HepG2 (cell line): Measurements from ENCODE around the gene SLC35G2. TPM values are rescaled to one million over a fixed set of nuclear protein-coding genes. Genes with fewer than 3 reads are reported as not detected.

ENCODE experiments used
- ATAC-seq: fragments of 200-7000 bp; cut with Tn5 transposase; 3 replicates; pipeline ENCODE4 v1.9.1; 2020; ENCODE audit warnings: mild to moderate bottlenecking, moderate library complexity
- BruUV-seq: library from RNA; stranded (reverse); fragments of 400-500 nt; replicated peaks from 2 replicates; lab custom pipeline; 2021; lab: Mats Ljungman, UMichigan
- CTCF ChIA-PET: fragments of 300-600 bp; formaldehyde crosslinking; extraction: SDS; loops from one replicate; lab custom pipeline; 2021; ENCODE audit warnings: low total read pairs, inconsistent platforms, low intra/inter-chr PET ratio; lab: Yijun Ruan, JAX
- POLR2A ChIA-PET: fragments of 350-600 bp; sonication (Branson Sonifier 250); formaldehyde crosslinking; loops from one replicate; lab custom pipeline; 2020; ENCODE audit warnings: antibody characterized with exemption, inconsistent platforms; lab: Yijun Ruan, JAX
- DNase-seq: peaks from one replicate; pipeline ENCODE4 v3.0.0-alpha.2; 2015; ENCODE audit warnings: low spot score
- FAIRE-seq: peaks from 3 replicates; lab custom pipeline; 2011; peaks lifted over from hg19 to GRCh38; lab: Jason Lieb, UNC
- H2AFZ ChIP-seq: one replicate; pipeline ENCODE4 v1.6.1; 2011; ENCODE audit warnings: low read length, inconsistent platforms
- H3K27ac ChIP-seq: fragments of 300-600 bp; 3 replicates; pipeline ENCODE4 v1.8.0; 2011; ENCODE audit warnings: mixed run types, mild to moderate bottlenecking, mixed read lengths, low read length, inconsistent platforms; ENCODE audit not compliant: insufficient read depth; ENCODE audit errors: extremely low read length
- H3K27me3 ChIP-seq, 2 experiments: fragments of 200-600 bp in 1 of 2; 2 replicates in 1 of 2; 3 replicates in 1 of 2; pipeline versions ENCODE4 v1.6.0 to v1.8.0; 2011; ENCODE audit warnings: low read length in 2 of 2, mild to moderate bottlenecking in 2 of 2, moderate library complexity in 2 of 2, inconsistent platforms in 1 of 2; ENCODE audit not compliant: insufficient read depth in 2 of 2, control insufficient read depth in 1 of 2
- H3K36me3 ChIP-seq, 2 experiments: fragments of 200-600 bp in 1 of 2; replicated peaks in 1 of 2; 2 replicates in 1 of 2; 3 replicates in 1 of 2; pipeline versions ENCODE4 v1.5.1 to v1.8.0; 2011; ENCODE audit warnings: low read length in 2 of 2, inconsistent platforms in 1 of 2; ENCODE audit not compliant: insufficient read depth in 2 of 2, control insufficient read depth in 1 of 2
- H3K4me1 ChIP-seq: 2 replicates; pipeline ENCODE4 v1.5.1; 2012; ENCODE audit warnings: low read length, inconsistent platforms; ENCODE audit not compliant: insufficient read depth
- H3K4me2 ChIP-seq: 2 replicates; pipeline ENCODE4 v1.6.0; 2011; ENCODE audit warnings: low read depth, low read length, inconsistent platforms
- H3K4me3 ChIP-seq, 3 experiments: fragments of 200-600 bp in 1 of 3; sonication (generic), shearing (Covaris generic) in 1 of 3; replicated peaks in 1 of 3; 2 replicates each; pipeline ENCODE4 v1.5.1; 2011 to 2016; ENCODE audit warnings: low read length in 3 of 3, inconsistent platforms in 2 of 3, low read depth in 2 of 3, mild to moderate bottlenecking in 2 of 3, control low read depth in 1 of 3, mixed read lengths in 1 of 3; ENCODE audit not compliant: insufficient read depth in 1 of 3
- H3K79me2 ChIP-seq: one replicate; pipeline ENCODE4 v1.6.1; 2011; ENCODE audit warnings: low read length, inconsistent platforms; ENCODE audit not compliant: insufficient read depth
- H3K9ac ChIP-seq: 2 replicates; pipeline ENCODE4 v1.6.0; 2011; ENCODE audit warnings: mild to moderate bottlenecking, low read depth, low read length, inconsistent platforms; ENCODE audit not compliant: insufficient read depth
- H3K9me3 ChIP-seq: 2 replicates; pipeline ENCODE4 v1.5.1; 2012; ENCODE audit warnings: mild to moderate bottlenecking, low read length
- H4K20me1 ChIP-seq: 2 replicates; pipeline ENCODE4 v1.6.0; 2011; ENCODE audit warnings: inconsistent platforms, mild to moderate bottlenecking, low read length, moderate library complexity; ENCODE audit not compliant: insufficient read depth
- ATF5 ChIP-seq: sonication (generic); formaldehyde crosslinking; IDR thresholded peaks from 2 replicates; pipeline ENCODE4 v1.4.0; 2020; ENCODE audit warnings: mild to moderate bottlenecking, low read depth, missing genetic modification reagents
- BHLHE40 ChIP-seq: IDR thresholded peaks from 2 replicates; pipeline ENCODE4 v1.6.1; 2011; ENCODE audit warnings: low read length, improper control_type of control experiment
- KIAA2018 ChIP-seq: sonication (generic); formaldehyde crosslinking; IDR thresholded peaks from 2 replicates; pipeline ENCODE4 v1.5.0; 2020; ENCODE audit warnings: mild to moderate bottlenecking, missing genetic modification reagents, borderline replicate concordance
- MAX ChIP-seq: IDR thresholded peaks from 2 replicates; pipeline ENCODE4 v1.6.1; 2012; ENCODE audit warnings: inconsistent platforms
- MNT ChIP-seq: fragments of 450-650 bp; IDR thresholded peaks from 2 replicates; pipeline ENCODE4 v1.6.1; 2016
- PTBP1 ChIP-seq: fragments of 200-400 bp; formaldehyde crosslinking; IDR thresholded peaks from 2 replicates; pipeline ENCODE4 v1.6.1; 2018; ENCODE audit warnings: low read length, low read depth; ENCODE audit not compliant: poor library complexity, severe bottlenecking
- SCMH1 ChIP-seq: sonication (generic); formaldehyde crosslinking; IDR thresholded peaks from 2 replicates; pipeline ENCODE4 v1.9.0; 2021; ENCODE audit warnings: missing genetic modification reagents, mild to moderate bottlenecking, borderline replicate concordance
- TCF7L2 ChIP-seq: IDR thresholded peaks from 2 replicates; pipeline ENCODE4 v1.6.1; 2011; ENCODE audit warnings: mild to moderate bottlenecking, low read depth, low read length, moderate library complexity
- TFDP1 ChIP-seq: IDR thresholded peaks from 2 replicates; pipeline ENCODE4 v1.6.1; 2016; ENCODE audit warnings: missing compliant biosample characterization, missing genetic modification reagents, borderline replicate concordance
- ZNF503 ChIP-seq: sonication (generic); formaldehyde crosslinking; IDR thresholded peaks from 2 replicates; pipeline ENCODE4 v1.4.0; 2020; ENCODE audit warnings: missing genetic modification reagents
- WGBS: methylation state at CpG from one replicate; pipeline ENCODE4 v1.1.6; 2017; ENCODE audit warnings: low lambda C conversion rate; 5-methylcytosine and 5-hydroxymethylcytosine counted together
- in situ Hi-C: cut with HindIII; loops from 2 replicates; pipeline ENCODE4 v1.10.0; 2017; ENCODE audit warnings: low pct_unique_long_range_greater_than_20kb; ENCODE audit not compliant: extremely low pct_ligation_motif_present
- intact Hi-C: fragments of 100-400 bp; cut with micrococcal nuclease; formaldehyde crosslinking; loops from one replicate; pipeline ENCODE4 v1.10.0; 2022; ENCODE audit not compliant: unreplicated experiment
- polyA plus RNA-seq, 8 experiments: library from polyadenylated mRNA; depleted of rRNA in 3 of 8; stranded (reverse) in 7 of 8; unstranded in 1 of 8; fragments of >200 nt; fragmentation: Illumina TruSeq in 4 of 8; extraction: Trizol in 4 of 8; gene quantifications; 2 replicates each; pipeline versions ENCODE4 v1.2.1 to v1.2.3, GENCODE V29; 2011 to 2016; ENCODE audit warnings: low read depth in 4 of 8, missing spikeins in 1 of 8, mixed read lengths in 1 of 8; ENCODE audit not compliant: insufficient read depth in 1 of 8
- total RNA-seq, 5 experiments: library from RNA; depleted of rRNA; stranded (reverse); fragments of >200 nt; fragmentation: Illumina TruSeq; extraction: Trizol; gene quantifications; 2 replicates each; pipeline ENCODE4 v1.2.3, GENCODE V29; 2016; ENCODE audit warnings: low read depth in 1 of 5

SLC35G2 gene
- total and polyA plus RNA-seq, 2 of the 13 experiments (the other 11 are each of a cell fraction or from before 2014, with no cell fraction given), result 7.6 to 10.3 TPM

- WGBS, result 20% methylated on average over 1 of the region's 2 CpGs
- FAIRE-seq, result no peak
- in situ Hi-C loops, result no loop called here
- Histone ChIP-seq H3K79me2 (no peaks in the 10 kb centered on the region), H3K4me1 (peaks cover 17% of the 10 kb centered on the region), H2AFZ (no peak overlapping the region), H3K4me3 (no peak overlapping the region), H3K4me2 (no peak overlapping the region), H4K20me1 (no peaks in the 10 kb centered on the region), H3K9ac (no peak overlapping the region), H3K27me3 (no peaks in the 10 kb centered on the region), H3K36me3 (no peaks in the 10 kb centered on the region), H3K9me3 (no peaks in the 10 kb centered on the region), H3K27ac (no peak overlapping the region)
- BruUV-seq, result no TSS peak
- ATAC-seq, result peak; percentile 82
- CTCF ChIA-PET, result no interaction called here
- DNase-seq, result peak; percentile 27
- intact Hi-C loops, result no loop called here
- POLR2A ChIA-PET, result interaction anchor here (1.4 kb wide), 1 partner anchor 35 kb away, joined by 5 read pairs; the partner anchor contains the start of gene STAG1
- TF ChIP-seq ZNF503 (CRISPR knock-in tag), result no peak
- TF ChIP-seq KIAA2018 (CRISPR knock-in tag), result no peak
- peak; percentile 33; the same call in 1 of the 2 replicates for TF ChIP-seq MNT
- TF ChIP-seq TFDP1 (CRISPR knock-in tag), result 0 out of 2 replicates have a peak, but pooled peaks have one; percentile 18
- no peak for TF ChIP-seq PTBP1
- TF ChIP-seq SCMH1 (CRISPR knock-in tag), result no peak
- TF ChIP-seq TCF7L2, result no peak
- TF ChIP-seq ATF5 (CRISPR knock-in tag), result no peak
- TF ChIP-seq BHLHE40, result peak; percentile 35; the same call in 1 of the 2 replicates
- peak; percentile 55; the same call in 1 of the 2 replicates for TF ChIP-seq MAX
These were observed 31.6 kb upstream of the SLC35G2 start for GRCh38 chr3:136787349-136787748.
